Limb (tissue), 2 donors: ENCODE data around the gene ARSA.

Source experiments
- DNase-seq, 2 donors: peaks; one replicate each; pipeline ENCODE4 v3.0.0-alpha.2; 2016; ENCODE audit errors: extremely low spot score in 2 of 2

Gene ARSA

DNA sequence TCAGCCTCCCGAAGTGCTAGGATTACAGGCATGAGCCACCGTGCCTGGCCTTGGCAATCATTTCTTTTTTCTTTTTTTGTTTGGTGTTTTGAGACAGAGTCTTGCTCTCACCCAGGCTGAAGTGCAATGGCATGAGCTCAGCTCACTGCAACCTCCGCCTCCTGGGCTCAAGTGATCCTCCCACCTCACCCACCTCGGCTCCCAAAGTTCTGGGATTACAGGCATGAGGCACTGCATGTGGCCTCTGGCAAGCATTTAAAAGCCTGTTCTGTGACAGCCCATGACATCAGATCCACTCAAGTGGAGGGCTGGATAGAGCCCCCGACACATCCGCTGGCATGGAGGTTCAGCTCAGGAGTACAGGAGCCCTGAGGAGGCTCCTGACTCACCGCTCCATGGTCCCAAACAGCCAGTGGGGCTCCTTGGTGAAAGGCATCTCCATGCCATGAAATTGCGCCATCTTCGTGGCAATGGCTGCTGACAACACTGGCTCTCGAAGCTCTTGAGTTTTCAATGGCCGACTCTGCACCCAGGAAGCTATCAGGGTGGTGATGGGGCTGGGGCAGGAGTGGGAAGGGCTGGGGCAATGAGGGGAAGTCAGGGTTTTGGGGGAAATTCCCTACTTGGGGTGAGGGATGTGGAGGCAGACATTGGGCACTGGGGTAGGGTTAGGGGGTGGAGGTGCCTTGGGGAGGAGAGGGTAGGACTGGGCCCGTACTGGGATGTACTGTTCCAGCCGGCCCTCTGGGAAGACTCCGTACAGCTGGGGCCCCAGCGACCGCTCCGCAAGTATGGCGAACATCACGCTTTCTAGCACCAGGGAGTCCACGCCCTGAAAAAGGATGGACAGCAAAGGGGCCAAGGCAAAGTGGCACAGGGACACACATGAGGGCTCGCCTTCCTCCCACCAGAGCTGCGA lies 46.7 kb downstream of the ARSA start:
- no peak for DNase-seq

GRCh38 chr22:50579752-50580151 lies 48.2 kb downstream of the ARSA start:
- no peak for DNase-seq

- DNase-seq, result no peak
These were observed 49.1 kb downstream of the ARSA start for GRCh38 chr22:50578776-50579310.

DNA sequence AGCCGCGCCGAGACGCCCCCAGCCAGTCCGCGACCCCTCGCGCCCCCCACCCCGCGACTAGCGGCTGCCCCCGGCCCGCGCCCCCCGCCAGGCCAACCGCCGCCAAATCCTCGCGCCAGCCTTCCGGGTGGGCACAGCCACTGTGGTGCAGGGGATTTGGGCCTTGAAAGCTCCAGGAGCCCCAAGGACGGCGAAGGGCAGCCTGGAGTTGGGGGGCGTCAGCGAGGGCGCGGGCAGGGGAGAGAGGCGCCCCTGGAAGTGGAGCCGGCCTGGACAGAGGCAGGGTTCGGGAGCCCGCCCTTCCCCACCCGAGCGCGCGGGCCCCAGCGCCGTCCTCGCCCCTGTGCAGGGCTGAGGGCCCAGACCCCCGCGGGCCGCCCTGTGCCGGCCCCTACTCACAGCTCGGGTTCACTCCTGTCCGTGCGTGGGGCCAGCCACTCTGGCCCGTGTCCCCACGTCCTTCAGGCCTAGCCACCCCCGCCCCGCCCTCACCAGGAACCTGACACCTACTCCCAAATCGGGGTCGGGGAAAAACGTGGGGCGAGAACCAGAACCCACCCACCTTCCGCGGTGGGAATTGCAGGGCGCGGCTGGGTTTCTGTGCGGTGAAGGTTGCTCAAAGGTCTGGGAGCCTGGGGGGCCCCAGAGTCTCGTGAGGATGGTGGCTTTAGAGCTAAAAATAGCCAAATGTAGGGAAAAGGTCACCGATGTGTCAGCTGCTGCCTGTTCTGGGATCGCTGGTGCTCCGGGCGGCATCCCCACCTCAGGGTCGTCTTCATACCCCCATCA lies 49.8 kb downstream of the ARSA start, which contains the start of gene CPT1B:
Gene CPT1B, minus strand, starts transcription at position 441 of the 789 bp plus-strand sequence. CDS start 512 bp downstream, outside the sequence.
- DNase-seq, result peak; percentile 19 to 50

DNA sequence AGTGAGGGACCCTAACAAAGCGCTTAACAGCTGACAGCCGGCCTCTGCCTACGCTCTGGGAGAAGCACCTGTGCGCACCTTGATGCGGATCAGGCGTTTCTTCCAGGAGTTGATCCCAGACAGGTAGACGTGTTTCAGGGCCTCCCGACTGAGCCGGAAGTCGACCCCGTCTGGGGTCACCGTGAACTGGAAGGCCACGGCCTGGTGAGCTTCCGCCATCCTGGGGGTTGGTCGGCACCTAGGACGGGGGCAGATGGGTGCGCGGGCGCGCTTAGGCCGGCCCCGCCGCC lies 50.3 kb downstream of the ARSA start:
- DNase-seq, result no peak

DNA sequence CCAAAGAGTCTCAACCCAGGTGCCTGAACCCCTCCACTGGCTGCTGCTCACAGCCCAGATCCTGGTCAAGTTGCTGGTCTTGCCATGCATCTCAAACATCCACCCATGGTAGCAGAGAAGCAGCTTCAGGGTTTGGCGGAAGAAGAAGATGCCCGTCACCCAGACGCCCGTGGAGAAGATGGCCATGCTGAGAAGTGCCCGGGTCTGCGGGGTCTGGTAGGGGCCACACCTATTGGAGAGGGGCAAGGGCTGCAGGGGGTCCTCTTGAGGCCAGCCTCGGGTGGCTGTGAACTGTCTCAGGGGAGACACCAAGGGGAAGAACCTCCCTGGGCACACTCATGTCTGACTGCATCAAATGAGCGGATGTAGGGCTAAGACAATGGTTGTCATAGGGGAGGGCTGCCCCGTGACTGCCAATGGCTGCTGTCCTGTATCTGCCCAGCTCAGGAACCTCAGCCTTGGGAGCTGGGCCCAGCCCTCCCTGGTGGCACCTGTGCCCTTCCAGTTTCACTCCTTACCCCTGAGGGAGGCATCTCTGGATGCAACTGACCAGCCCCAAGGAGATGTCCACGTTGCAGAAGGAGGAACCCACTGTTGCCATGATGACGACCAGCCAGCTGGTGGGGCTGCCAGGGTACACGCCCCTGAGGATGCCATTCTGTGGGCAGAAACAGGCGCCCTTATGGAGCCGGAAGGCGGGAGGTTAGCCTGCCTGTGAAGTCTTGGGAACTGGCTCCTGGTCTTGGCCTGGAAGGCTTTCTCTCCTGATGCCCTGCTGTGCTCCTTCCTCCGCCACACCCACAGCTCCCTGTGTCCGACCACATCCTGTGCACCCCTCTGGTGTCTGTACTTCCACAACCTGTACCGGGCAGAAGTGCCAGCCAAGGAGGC lies 50.9 kb downstream of the ARSA start:
- DNase-seq, result no peak

DNA sequence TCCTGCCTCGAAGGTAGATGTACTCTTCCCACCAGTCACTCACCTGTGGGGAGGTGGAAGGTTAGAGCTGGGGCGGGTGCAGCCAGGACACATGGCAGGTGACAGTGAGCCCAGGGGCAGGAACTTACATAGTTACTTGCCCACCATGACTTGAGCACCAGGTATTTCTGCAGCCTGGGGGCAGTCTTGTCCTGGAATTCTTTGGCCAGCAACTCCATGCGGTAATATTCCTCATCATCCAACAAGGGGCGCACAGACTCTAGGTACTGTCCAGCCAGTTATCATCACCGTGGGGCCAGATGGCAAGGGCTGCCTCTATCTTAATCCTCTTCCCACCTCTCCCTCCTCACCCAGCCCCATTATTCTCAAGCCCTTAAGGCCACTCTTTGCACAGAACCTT lies 51.9 kb downstream of the ARSA start:
- DNase-seq, result no peak

DNA sequence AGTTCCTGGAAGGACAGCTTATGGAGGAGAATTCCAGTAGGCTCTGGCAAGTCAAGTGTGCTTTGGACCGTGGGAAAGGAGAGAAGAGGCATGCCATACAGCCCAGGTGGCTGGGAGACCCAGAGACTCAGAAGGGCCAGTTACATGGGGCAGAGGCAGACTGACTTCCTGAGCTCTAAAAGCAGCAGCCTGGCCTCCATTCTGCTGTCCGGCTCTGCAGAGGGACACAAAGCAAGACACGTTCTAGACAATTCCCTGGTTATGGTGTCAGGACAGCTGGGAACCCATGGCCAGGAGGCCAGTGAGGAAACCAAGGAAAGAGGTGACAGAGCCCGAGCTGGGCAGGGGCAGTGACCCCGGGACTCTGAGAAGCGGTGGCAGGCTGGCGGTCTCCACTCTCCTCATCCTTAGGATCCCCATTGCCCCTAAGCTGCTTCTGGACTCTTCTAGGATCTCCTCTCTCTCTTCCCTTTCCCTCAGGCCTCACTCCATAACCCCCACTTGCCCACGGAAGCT lies 52.5 kb downstream of the ARSA start:
- no peak for DNase-seq
